K562 (cell line): ENCODE data around the gene GTF2A1. TPM values are rescaled to one million over a fixed set of nuclear protein-coding genes. Genes with fewer than 3 reads are reported as not detected.

Experiments used
- ATAC-seq: fragments of 200-7000 bp; cut with Tn5 transposase; 3 replicates; pipeline ENCODE4 v1.9.1; 2020; ENCODE audit warnings: moderate library complexity
- BruUV-seq: library from RNA; stranded (reverse); fragments of 400-500 nt; replicated peaks from 2 replicates; lab custom pipeline; 2021; lab: Mats Ljungman, UMichigan
- CTCF ChIA-PET: fragments of 300-600 bp; formaldehyde crosslinking; extraction: SDS; loops from one replicate; lab custom pipeline; 2021; ENCODE audit warnings: low intra/inter-chr PET ratio; lab: Yijun Ruan, JAX
- POLR2A ChIA-PET: fragments of 300-600, 350-650 bp; sonication (Branson Sonifier 250); formaldehyde crosslinking; extraction: SDS; loops from one replicate; lab custom pipeline; 2021; ENCODE audit warnings: antibody characterized with exemption, inconsistent platforms; lab: Yijun Ruan, JAX
- DNase-seq, 4 experiments: peaks; one replicate each; pipeline versions ENCODE4 v3.0.0 to v3.0.0-alpha.2; 2011 to 2018; ENCODE audit warnings: low spot score in 3 of 4, mixed read lengths in 3 of 4; ENCODE audit errors: extremely low read depth in 1 of 4
- FAIRE-seq: peaks from 2 replicates; lab custom pipeline; 2011; peaks lifted over from hg19 to GRCh38; lab: Jason Lieb, UNC
- H2AFZ ChIP-seq: 2 replicates; pipeline ENCODE4 v1.6.0; 2011; ENCODE audit warnings: low read depth, low read length, control low read depth, inconsistent platforms
- H3K27ac ChIP-seq: fragments of 200-600 bp; 3 replicates; pipeline ENCODE4 v1.8.0; 2011; ENCODE audit warnings: low read depth, mild to moderate bottlenecking, control low read depth, inconsistent platforms, low read length, moderate library complexity, mixed read lengths; ENCODE audit errors: extremely low read depth
- H3K27me3 ChIP-seq, 2 experiments: fragments of 300-600 bp in 1 of 2; 2 replicates in 1 of 2; 3 replicates in 1 of 2; pipeline versions ENCODE4 v1.6.0 to v1.8.0; 2011; ENCODE audit warnings: inconsistent platforms in 2 of 2, low read length in 2 of 2, mild to moderate bottlenecking in 1 of 2, mixed read lengths in 1 of 2, moderate library complexity in 1 of 2; ENCODE audit not compliant: control insufficient read depth in 2 of 2, insufficient read depth in 2 of 2
- H3K36me3 ChIP-seq: fragments of 300-600 bp; 3 replicates; pipeline ENCODE4 v1.8.0; 2011; ENCODE audit warnings: mild to moderate bottlenecking, low read length, inconsistent platforms; ENCODE audit not compliant: control insufficient read depth, insufficient read depth
- H3K4me1 ChIP-seq, 2 experiments: fragments of 200-600 bp in 1 of 2; replicated peaks in 1 of 2; 2 replicates in 1 of 2; 3 replicates in 1 of 2; pipeline versions ENCODE4 v1.5.1 to v1.8.0; 2011; ENCODE audit warnings: inconsistent platforms in 2 of 2, low read length in 2 of 2, mild to moderate bottlenecking in 1 of 2, mixed read lengths in 1 of 2, moderate library complexity in 1 of 2; ENCODE audit not compliant: control insufficient read depth in 2 of 2, insufficient read depth in 2 of 2
- H3K4me2 ChIP-seq: 2 replicates; pipeline ENCODE4 v1.6.1; 2011; ENCODE audit warnings: low read length, control low read depth, inconsistent platforms, mixed read lengths; ENCODE audit not compliant: insufficient read depth
- H3K4me3 ChIP-seq: fragments of 200-600 bp; sonication (generic), shearing (Covaris generic); 2 replicates; pipeline ENCODE4 v1.5.1; 2016; ENCODE audit warnings: control low read depth, inconsistent platforms
- H3K79me2 ChIP-seq: fragments of 200-600 bp; 3 replicates; pipeline ENCODE4 v1.8.0; 2011; ENCODE audit warnings: low read length, inconsistent platforms; ENCODE audit not compliant: control insufficient read depth, insufficient read depth
- H3K9ac ChIP-seq, 2 experiments: 2 replicates each; pipeline versions ENCODE4 v1.6.0 to v1.6.1; 2011; ENCODE audit warnings: low read depth in 2 of 2, low read length in 2 of 2, control low read depth in 1 of 2, inconsistent platforms in 1 of 2, mild to moderate bottlenecking in 1 of 2, mixed read lengths in 1 of 2; ENCODE audit not compliant: insufficient read depth in 1 of 2
- H3K9me1 ChIP-seq: one replicate; pipeline ENCODE4 v1.6.0; 2011; ENCODE audit warnings: inconsistent platforms, mild to moderate bottlenecking, low read length, moderate library complexity; ENCODE audit not compliant: control insufficient read depth, insufficient read depth
- H3K9me3 ChIP-seq: replicated peaks from 2 replicates; pipeline ENCODE4 v1.5.1; 2011; ENCODE audit warnings: low read depth, low read length, inconsistent platforms; ENCODE audit not compliant: control insufficient read depth, insufficient read depth
- H4K20me1 ChIP-seq: replicated peaks from 2 replicates; pipeline ENCODE4 v1.6.1; 2011; ENCODE audit warnings: low read length, inconsistent platforms, mixed read lengths; ENCODE audit not compliant: control insufficient read depth, insufficient read depth
- DACH1 ChIP-seq: fragments of 450-650 bp; IDR thresholded peaks from 2 replicates; pipeline ENCODE4 v1.6.1; 2018; ENCODE audit not compliant: partially characterized antibody
- DMBX1 ChIP-seq: fragments of 250-450 bp; sonication (Bioruptor Pico); IDR thresholded peaks from 2 replicates; pipeline ENCODE4 v1.8.0; 2022; ENCODE audit warnings: inconsistent platforms, mild to moderate bottlenecking, moderate library complexity, borderline replicate concordance
- E2F8 ChIP-seq: fragments of 450-650 bp; IDR thresholded peaks from 2 replicates; pipeline ENCODE4 v1.7.1; 2018; ENCODE audit warnings: mild to moderate bottlenecking, low read depth; ENCODE audit not compliant: partially characterized antibody
- ELK3 ChIP-seq: fragments of 450-650 bp; formaldehyde crosslinking; IDR thresholded peaks from 2 replicates; pipeline ENCODE4 v1.4.0; 2020; ENCODE audit warnings: mild to moderate bottlenecking
- ESRRA ChIP-seq: fragments of 450-650 bp; IDR thresholded peaks from 2 replicates; pipeline ENCODE4 v1.6.1; 2014; ENCODE audit warnings: low read depth, mild to moderate bottlenecking, moderate library complexity, borderline replicate concordance
- GTF2E2 ChIP-seq: fragments of 200-800 bp; sonication (Bioruptor generic); IDR thresholded peaks from 2 replicates; pipeline ENCODE4 v1.6.1; 2016; ENCODE audit warnings: missing genetic modification characterization, missing compliant biosample characterization
- HNRNPL ChIP-seq: fragments of 200-400 bp; formaldehyde crosslinking; IDR thresholded peaks from 2 replicates; pipeline ENCODE4 v1.6.1; 2017; ENCODE audit warnings: low read depth, mild to moderate bottlenecking, low read length
- KDM5B ChIP-seq: fragments of 200-600 bp; sonication (generic); IDR thresholded peaks from 2 replicates; pipeline ENCODE4 v1.6.1; 2012; ENCODE audit warnings: low read depth, mild to moderate bottlenecking, moderate library complexity, low read length, control low read depth, inconsistent platforms; ENCODE audit not compliant: insufficient replicate concordance
- KLF1 ChIP-seq: fragments of 450-650 bp; IDR thresholded peaks from 2 replicates; pipeline ENCODE4 v1.6.1; 2016; ENCODE audit warnings: missing genetic modification characterization, missing compliant biosample characterization
- MNT ChIP-seq, 2 experiments: fragments of 450-650 bp; conservative IDR thresholded peaks; 2 replicates each; pipeline ENCODE4 v1.6.1; 2017; ENCODE audit warnings: mild to moderate bottlenecking in 2 of 2, moderate library complexity in 2 of 2
- MTA3 ChIP-seq: fragments of 450-650 bp; formaldehyde crosslinking; IDR thresholded peaks from 2 replicates; pipeline ENCODE4 v1.6.1; 2017; ENCODE audit warnings: mild to moderate bottlenecking, borderline replicate concordance
- NFATC3 ChIP-seq: fragments of 450-650 bp; IDR thresholded peaks from 2 replicates; pipeline ENCODE4 v1.6.1; 2017; ENCODE audit warnings: mild to moderate bottlenecking
- NFRKB ChIP-seq: fragments of 450-650 bp; IDR thresholded peaks from 2 replicates; pipeline ENCODE4 v1.6.1; 2016; ENCODE audit warnings: low read depth
- RBFOX2 ChIP-seq: fragments of 200-400 bp; formaldehyde crosslinking; IDR thresholded peaks from 2 replicates; pipeline ENCODE4 v1.6.1; 2017; ENCODE audit warnings: low read depth, mild to moderate bottlenecking, low read length, moderate library complexity
- SLC30A9 ChIP-seq: fragments of 250-450 bp; sonication (Bioruptor Pico); IDR thresholded peaks from 2 replicates; pipeline ENCODE4 v1.8.0; 2022; ENCODE audit warnings: mild to moderate bottlenecking, moderate library complexity
- U2AF1 ChIP-seq: fragments of 200-400 bp; formaldehyde crosslinking; optimal IDR thresholded peaks from 2 replicates; pipeline ENCODE3; 2017; ENCODE audit warnings: mild to moderate bottlenecking, low read depth, low read length, moderate library complexity
- ZKSCAN8 ChIP-seq: fragments of 200-800 bp; sonication (Bioruptor generic); IDR thresholded peaks from 2 replicates; pipeline ENCODE4 v1.6.1; 2016; ENCODE audit warnings: missing genetic modification characterization, missing compliant biosample characterization
- WGBS: fragments of 100-300 bp; shearing (Covaris generic); methylation state at CpG from one replicate; pipeline ENCODE4 v1.1.6; 2016; ENCODE audit warnings: low coverage, mixed read lengths; ENCODE audit not compliant: insufficient coverage; ENCODE audit errors: missing lambda C conversion rate; 5-methylcytosine and 5-hydroxymethylcytosine counted together
- in situ Hi-C: fragments of 300-500 bp; cut with MboI; formaldehyde crosslinking; loops from 4 replicates; pipeline ENCODE4 v1.15.0; 2018; ENCODE audit warnings: inconsistent platforms, mixed read lengths
- intact Hi-C: fragments of 100-400 bp; cut with micrococcal nuclease; formaldehyde crosslinking; loops from 2 replicates; pipeline ENCODE4 v1.14.2; 2022
- polyA plus RNA-seq, 8 experiments: library from polyadenylated mRNA; depleted of rRNA in 4 of 8; stranded (reverse) in 5 of 8; unstranded in 3 of 8; fragments of >200 nt; fragmentation: Nextera tagmentation in 2 of 8; fragmentation: Illumina TruSeq in 1 of 8; extraction: Ambion mirVana in 2 of 8; extraction: Trizol in 1 of 8; gene quantifications; 2 replicates each; pipeline versions ENCODE4 v1.2.1 to v1.2.3, GENCODE V29; 2011 to 2014; ENCODE audit warnings: inconsistent platforms in 1 of 8, missing spikeins in 1 of 8
- total RNA-seq, 7 experiments: library from RNA; depleted of rRNA in 6 of 7; stranded (reverse); fragments of >200 nt in 6 of 7; fragmentation: Illumina TruSeq in 2 of 7; extraction: Trizol in 2 of 7; gene quantifications; 2 replicates each; pipeline versions ENCODE4 v1.2.1 to v1.2.3, GENCODE V29; 2011 to 2021; ENCODE audit warnings: low replicate concordance in 1 of 7

Gene GTF2A1
- total and polyA plus RNA-seq, 9 of the 15 experiments (the other 6 are each of a cell fraction or from before 2014, with no cell fraction given) = 3.4 to 22.8 (median 14.7) TPM

- Histone ChIP-seq H3K4me3 (peak overlapping the region; percentile 65), H4K20me1 (no peaks in the 10 kb centered on the region), H3K4me1 (peaks cover 3 to 17% of the 10 kb centered on the region in 2 experiments), H3K9me3 (no peaks in the 10 kb centered on the region), H3K79me2 (peaks cover 66% of the 10 kb centered on the region), H3K27ac (peak overlapping the region; percentile 90), H2AFZ (0 out of 2 replicates have a peak overlapping the region, but pooled peaks have one; percentile 29), H3K27me3 (no peaks in the 10 kb centered on the region), H3K36me3 (peaks cover 24% of the 10 kb centered on the region), H3K4me2 (peak overlapping the region; percentile 74), H3K9me1 (no peaks in the 10 kb centered on the region), H3K9ac (peak overlapping the region; percentile 96 to 98)
- ATAC-seq (peak; percentile 68), DNase-seq (peak; percentile 10 to 81 (median 26)), FAIRE-seq (peak; percentile 85)
- POLR2A ChIA-PET = interaction anchor here (0.6 to 1.3 kb wide), 12 partner anchors 9 to 253 kb away, joined by 3 to 5 read pairs (median 3); no protein-coding TSS in a partner anchor
- intact Hi-C loops (loop anchor here (5.0 kb wide), 2 partner anchors 48 to 313 kb away; partner anchors contain the start of gene SEL1L), in situ Hi-C loops (no loop called here)
- 0% methylated on average over 19 of the region's 29 CpGs for WGBS
- CTCF ChIA-PET = no interaction called here
- TSS peak; percentile 61 for BruUV-seq
- TF ChIP-seq RBFOX2 (peak; percentile 85), DACH1 (no peak), MTA3 (peak; percentile 68; the same call in 1 of the 2 replicates), SLC30A9 (CRISPR knock-in tag) (no peak), NFATC3 (no peak), E2F8 (no peak), U2AF1 (no peak), ELK3 (no peak), GTF2E2 (tag) (peak; percentile 84), KDM5B (peak; percentile 88), NFRKB (peak; percentile 88), ESRRA (no peak), DMBX1 (CRISPR knock-in tag) (no peak), KLF1 (tag) (no peak), ZKSCAN8 (CRISPR knock-in tag) (no peak), MNT (conservative IDR thresholded peaks at IDR 0.05) (peak in 1 of 2 experiments; percentile 36; a peak in 1 of 4 replicates), HNRNPL (no peak)
These were observed 1.5 kb downstream of the GTF2A1 start for GRCh38 chr14:81219210-81219758.
